ENCODE results near the gene B4GALT1.
"Not testable (repeated sequence)": the region's sequence is repeated elsewhere in the genome, so short reads cannot be mapped to it uniquely, and the experiment has no call there.

Gene B4GALT1

DNA sequence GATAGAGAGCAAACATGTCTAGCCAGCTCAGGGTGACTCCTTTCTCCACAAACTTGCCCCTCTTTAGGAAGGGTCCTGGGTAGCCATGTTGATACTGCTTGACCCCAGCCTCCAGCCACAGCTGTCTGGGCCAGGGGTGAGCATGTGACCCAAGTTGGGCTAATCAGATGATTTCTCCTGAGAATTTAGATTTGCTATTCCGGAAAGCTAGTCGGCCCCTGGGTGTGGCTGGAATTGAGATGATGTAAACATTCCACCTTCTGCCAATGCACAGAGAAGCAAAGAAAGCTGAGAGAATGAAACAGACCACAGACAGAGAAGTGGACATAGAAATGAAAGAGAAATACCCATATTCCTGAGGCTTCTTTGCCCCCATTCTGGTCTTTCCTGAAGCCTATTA is 17.8 kb upstream of the B4GALT1 start:
- no peak for DNase-seq

DNA sequence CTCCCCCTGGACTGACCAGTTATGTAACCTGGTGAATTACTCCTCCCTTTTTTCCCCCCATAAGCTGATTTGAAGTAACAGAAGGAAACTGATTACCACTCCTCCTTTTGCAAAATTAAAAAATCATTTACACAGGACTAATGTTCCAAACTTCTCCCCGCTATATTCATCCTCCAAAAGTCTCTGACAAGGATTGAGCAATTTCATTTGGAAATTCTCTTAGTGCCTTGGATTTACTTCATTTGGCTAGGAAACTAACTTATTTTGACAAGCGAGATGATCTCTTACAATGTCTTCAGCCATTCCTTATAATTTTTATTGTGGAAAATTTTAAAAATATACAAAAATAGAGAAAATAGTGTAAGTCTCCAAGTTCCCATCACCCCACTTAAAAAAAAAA is 15.4 kb upstream of the B4GALT1 start:
- no peak for DNase-seq

DNA sequence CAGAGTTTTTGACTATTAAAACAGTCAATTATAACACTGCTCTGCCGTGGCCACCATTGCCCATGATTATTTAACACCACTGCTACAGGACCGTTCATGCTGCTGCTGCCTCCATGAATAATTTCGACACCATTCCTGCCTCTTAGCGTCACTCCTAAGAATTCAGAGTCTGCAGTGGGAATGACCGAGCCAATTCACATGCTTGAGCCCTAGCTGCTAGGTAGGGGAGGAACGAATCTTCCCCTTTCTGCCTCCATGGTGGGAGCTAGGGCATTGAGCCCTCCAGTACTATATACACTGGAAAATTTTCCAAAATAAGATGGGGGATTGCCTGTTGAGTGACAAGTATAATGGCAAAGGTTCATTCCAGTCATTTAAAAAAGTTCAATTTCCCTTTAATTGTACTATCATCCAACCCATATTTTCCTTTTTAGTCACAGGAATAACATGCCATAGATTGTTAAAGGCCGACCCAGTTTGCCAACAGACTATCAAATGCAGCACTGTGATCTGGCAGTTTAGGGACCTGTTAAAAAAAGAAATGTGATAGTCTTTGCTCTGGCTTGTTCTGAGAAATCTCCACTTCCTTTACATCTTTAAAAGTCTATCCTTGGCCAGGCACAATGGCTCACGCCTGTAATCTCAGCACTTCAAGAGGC is 13.5 kb upstream of the B4GALT1 start:
- no peak for DNase-seq

DNA sequence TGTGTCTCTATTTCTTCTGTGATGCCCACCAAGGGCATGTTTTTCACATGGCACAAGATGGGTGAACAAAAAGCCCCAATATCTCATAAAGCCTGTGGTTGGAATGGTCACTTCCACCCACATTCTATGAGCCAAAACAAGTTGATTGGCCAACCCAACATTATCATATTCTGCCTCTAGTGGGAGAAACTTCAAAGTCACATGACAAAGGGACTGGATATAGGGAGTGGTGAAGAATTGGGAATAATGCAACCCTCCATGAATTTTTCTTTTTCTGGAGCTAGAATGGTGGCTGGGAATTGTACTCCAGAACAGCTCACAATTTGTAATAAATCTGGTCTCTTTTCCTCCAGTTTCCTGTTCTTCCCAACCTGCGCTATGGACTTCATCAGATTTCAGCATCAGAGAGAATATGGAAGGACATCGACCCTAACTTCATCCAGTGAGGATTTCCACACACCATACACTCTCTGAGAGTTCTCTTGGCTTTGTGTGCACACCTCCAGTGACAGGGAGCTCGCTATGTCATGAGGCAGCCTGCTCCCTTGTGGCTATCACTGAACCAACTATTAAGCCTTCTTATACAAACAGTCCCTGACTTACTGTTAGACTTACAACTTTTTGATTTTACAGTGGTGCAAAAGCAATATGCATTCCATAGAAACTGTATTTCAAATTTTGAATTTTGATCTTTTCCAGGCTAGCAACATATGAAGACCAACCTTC is 12.0 kb upstream of the B4GALT1 start:
- no peak for DNase-seq

DNA sequence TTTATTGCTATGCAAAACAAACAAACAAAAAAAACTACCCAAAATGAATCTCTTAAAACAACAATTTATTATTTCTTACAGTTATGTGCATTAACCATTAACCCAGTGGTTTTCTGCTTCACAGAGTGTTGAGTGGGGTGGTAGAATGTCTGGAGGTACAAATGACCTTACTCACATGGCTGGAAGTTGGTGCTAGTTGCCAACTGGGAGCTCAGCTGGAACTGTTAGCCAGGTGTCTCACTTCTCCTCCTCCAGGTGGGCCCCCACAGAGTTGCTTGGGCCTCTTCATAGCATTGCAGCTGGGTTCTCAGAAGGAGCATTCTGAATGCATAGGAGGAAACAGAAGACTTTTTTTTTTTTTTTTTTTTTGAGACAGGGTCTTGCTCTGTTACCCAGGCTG is 10.5 kb upstream of the B4GALT1 start:
- DNase-seq = no peak

- DNase-seq = no peak
Measured at GRCh38 chr9:33177086-33177485, 9.9 kb upstream of the B4GALT1 start.

- DNase-seq = no peak
Measured at GRCh38 chr9:33175649-33176325, 8.7 kb upstream of the B4GALT1 start.

DNA sequence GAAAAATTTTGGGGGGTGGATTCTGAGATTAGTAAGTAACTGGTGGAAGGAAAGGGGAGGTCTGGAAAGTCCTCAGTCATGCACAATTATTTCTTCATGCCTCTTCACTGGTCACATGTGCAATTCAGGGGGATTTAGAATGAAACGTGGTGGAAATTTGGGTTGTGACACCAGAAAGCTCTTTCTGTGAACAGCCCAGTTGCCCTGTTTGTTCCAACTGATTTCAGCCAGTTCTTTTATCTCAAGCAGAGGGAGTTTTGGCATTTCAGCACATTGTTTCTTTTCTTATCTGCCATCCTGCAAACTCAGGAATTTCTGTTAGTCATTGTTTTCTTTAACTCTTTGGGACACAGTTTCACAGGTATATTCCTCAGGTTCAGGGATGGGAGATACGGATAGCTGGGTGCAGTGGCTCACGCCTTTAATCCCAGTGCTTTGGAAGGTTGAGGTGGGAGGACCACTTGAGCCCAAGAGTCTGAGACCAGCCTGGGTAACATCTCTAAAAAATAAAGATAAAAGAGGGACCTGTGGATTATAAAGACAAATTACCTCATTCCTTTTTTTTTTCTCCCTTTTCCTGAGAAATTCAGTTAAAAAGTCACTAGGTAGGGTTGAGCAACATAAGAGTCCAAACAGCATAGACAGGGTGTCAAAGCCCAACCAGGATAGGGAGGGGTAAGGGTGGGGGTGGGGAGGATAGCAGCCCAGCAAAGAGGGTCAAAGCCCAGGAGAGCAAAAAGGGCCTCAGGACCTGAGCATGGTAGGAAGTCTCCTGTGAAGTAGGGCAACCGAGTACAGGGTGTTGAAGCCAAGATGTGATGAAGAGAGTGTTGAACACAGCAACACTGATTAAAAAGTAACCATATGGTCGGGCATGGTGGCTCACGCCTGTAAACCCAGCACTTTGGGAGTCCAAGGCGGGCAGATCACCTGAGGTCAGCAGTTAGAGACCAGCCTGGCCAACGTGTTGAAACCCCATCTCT is 5.4 kb upstream of the B4GALT1 start:
- no peak for DNase-seq

- DNase-seq = peak; percentile 83
Measured at GRCh38 chr9:33170464-33171415, 3.6 kb upstream of the B4GALT1 start.

- DNase-seq = no peak
Measured at GRCh38 chr9:33168941-33169544, 1.9 kb upstream of the B4GALT1 start.

DNA sequence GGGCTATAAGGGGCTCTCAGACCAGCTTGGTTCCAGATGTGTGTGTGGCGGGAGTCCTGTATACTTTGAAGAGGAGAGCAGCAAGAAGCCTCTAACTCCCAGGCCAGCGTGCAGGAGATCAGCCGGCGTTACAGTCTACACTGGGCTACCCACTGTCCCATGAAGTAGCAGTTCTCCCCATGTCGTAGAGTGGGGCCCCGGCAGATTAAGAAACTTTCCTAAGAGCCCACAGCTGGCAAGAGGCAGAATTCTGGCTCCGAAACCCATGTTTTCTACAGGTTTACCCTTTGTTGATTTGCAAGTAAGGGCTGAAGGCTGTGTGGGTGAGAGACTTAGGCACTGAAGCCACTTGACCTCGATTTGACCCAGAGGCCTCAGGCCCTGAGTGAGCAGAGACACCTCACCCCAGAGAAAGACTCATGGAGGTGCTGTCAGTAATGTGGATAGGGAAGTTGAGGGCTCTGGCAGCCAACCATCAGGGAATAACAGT is 881 bp upstream of the B4GALT1 start:
- no peak for DNase-seq

- no peak for DNase-seq
Measured at GRCh38 chr9:33166231-33167083, 679 bp downstream of the B4GALT1 start.

DNA sequence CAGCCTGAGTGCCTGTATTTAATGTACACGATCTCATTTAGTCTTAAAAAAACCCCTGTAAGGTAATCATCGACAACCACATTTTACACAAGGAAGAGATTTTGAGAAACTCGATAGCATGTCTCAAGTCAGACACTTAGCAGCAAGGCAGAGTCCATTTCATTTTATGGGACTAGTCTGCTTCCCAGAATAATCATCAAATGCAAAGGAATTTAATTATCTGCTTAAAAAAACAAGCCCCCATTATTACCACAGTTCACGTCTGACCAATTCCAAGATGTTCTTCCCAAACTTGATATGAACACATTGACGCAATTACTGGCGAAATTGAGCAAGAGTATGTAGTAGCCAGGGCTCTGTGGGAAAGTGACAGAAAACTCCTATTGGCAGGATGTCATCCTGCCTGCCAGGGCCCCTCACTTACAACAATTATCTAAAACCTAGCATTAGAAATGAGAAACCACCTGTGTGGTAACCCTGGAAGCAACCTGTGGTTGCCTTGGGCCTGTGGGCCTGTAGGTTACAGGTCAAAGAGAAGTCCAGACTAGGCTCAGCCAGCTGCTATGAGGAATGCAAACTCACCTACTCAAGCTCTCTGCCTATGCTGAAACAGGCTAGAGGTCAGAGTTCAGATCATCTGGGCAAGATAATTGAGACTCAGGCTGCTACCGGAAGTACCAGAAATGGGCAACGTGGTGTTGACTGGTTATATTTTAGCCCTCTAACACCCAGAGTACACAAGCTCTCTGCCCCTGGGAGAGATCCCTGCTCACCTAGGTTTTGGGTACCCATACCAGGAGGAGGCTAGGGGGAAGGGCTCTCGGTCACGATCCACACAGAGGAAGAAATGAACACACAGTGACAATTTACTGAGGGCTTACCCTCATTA is 1.6 kb downstream of the B4GALT1 start:
- DNase-seq = no peak

GRCh38 chr9:33164921-33165262 is 2.2 kb downstream of the B4GALT1 start:
- DNase-seq = not testable (repeated sequence)

- DNase-seq = no peak
Measured at GRCh38 chr9:33164138-33164809, 2.9 kb downstream of the B4GALT1 start.

GRCh38 chr9:33163433-33164137 is 3.6 kb downstream of the B4GALT1 start:
- no peak for DNase-seq

GRCh38 chr9:33162721-33163311 is 4.3 kb downstream of the B4GALT1 start:
- no peak for DNase-seq

Data from NCI-H2029 treated with DMSO at 0.1 percent for 48 hours (cell line).